DMS79 treated with DMSO at 0.1 percent for 48 hours (cell line): Measurements from ENCODE around the gene ARMH4.

Source experiments
- DNase-seq: peaks from one replicate; lab custom pipeline; 2025; lab: John Stamatoyannopoulos, UW

The ARMH4 gene

DNA sequence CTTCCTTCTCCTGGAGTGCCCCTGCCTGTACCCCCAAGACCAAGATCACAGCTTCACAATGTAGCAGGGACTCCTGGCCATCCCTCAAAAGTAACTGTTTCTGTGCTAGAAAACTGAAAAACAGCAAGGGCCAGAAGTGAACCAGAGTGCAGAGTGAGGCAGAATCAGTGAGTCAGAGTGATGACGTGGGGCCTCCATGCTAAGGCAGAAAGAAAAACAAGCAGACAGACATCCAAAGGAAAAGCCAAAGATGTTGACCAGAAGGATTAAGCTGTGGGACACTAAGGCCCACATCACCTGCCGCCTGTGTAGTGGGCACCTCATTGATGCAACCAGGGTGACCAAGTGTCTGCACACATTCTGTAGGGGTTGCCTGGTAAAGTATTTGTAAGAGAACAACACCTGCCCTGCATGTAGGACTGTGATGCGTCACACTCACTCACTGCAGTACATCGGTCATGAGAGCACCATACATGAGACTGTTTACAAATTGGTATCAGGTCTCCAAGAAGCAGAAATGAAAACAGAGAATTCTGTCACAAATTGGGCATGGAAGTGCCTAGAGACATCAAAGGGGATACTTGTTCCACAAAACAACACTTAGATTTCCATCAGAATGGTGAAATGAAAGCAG, 51.2 kb downstream of the ARMH4 start:
- DNase-seq: no peak

GRCh38 chr14:58099682-58100081, 52.3 kb downstream of the ARMH4 start:
- DNase-seq: no peak

GRCh38 chr14:58098507-58098906, 53.5 kb downstream of the ARMH4 start:
- DNase-seq: no peak

DNA sequence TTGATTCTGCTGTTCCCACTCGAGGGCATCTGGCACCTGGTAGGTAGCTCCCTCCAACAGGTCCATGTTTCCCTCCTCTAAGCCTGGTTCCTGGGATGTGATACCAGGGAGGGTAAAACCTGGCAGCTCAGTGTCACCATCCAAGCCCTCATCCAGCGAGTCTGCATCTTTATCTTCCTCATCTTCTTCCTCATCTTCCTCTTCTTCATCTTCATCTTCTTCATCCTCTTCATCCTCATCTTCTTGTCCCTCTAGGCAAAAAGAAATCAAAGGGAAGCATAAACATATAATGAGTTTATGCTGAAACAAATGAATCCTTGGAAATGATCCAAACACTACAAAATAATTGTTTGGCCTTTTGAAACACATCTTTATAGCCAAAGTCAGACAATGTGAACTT, 55.3 kb downstream of the ARMH4 start:
- DNase-seq: no peak

DNA sequence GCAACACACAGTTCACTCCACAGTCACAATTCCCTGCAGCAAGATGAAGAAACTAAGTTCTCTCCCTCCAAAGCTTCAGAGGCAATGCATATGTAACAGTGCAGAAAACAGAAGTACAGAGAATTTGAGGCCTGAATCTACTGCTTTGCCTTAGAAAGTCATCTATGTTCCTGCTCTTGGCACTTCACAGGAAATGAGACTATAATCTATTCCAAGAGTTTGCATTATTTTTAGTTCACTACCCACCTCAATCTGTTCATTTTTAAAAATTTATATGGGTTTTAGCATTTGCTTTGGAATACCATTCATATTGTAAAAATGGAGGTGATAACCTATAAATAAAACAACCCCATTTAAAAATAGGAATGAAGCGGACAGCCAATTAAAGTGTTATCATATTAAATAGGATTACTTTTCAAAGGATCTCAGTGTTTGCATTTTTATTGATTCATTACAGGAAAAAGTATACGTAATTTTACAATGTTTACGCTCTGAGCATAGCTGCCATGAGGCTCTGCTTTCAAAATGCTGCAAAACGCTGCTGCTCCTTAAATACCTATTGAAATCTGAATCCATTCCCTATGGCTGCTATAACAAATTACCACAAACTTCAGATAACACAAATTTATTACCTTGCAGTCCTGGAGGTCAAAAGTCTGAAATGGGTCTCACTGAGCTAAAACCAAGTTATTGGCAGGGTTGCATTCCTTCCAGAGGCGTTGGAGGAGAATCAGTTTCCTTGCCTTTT, 60.0 kb downstream of the ARMH4 start:
- DNase-seq: no peak

DNA sequence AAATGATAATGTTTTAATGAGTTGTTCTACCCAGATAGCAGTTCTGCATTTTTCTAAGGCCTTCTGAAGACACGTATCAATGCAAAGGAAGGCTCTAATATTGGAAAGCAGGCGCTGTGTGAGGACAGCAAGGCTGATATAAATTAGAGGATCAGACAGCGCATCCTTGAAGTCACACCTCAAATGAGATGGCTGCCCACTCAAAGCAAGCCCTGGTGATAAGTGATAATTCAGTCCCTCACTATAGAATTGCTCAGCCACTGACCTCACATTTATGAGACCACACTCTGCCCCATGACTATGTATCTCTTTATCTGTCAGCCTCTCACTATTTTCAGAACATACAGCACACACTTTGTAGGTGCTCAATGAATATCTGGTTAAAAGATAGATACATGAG, 62.4 kb downstream of the ARMH4 start:
- DNase-seq: no peak

DNA sequence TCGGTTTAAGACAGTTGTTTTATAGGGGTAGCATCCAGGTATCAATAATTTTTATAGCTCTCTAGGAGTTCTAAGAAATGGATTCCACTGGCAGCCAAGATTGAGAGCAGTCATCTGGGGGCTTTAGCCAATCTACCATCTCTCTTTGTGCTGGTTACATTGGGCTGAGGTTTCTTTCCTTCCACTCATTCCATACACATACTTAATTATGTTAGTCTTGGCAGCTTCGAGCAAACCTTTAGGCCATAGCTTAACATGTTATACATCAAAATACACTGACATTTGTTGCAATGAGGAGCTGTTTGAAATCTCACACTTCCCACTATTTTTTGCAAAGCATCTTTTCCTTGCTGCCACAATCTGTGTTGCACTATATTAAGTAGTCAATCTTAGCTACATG, 63.1 kb downstream of the ARMH4 start:
- DNase-seq: no peak

DNA sequence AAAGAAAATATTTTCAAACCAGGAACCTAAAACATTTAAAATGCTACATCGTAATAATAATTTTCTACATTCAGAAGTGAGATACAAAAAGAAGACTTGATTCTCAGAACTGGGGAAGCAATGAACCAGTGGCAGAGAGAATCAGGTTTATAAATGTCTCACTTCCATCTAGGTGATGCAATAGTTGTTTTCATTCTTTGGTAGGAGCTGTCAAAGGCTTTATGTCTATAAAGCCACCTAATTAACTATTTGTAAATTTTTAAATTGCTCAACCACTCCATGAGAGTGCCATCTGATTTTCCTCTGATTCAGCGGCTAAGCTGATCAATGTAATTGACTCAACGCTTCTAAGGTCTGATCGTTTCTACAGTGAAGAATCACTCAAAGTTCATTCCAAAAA, 66.1 kb downstream of the ARMH4 start:
- no peak for DNase-seq

GRCh38 chr14:58082491-58083098, 69.4 kb downstream of the ARMH4 start:
- DNase-seq: no peak

- no peak for DNase-seq
Measured at GRCh38 chr14:58082011-58082410, 70.0 kb downstream of the ARMH4 start.

- no peak for DNase-seq
Measured at GRCh38 chr14:58078471-58078870, 73.5 kb downstream of the ARMH4 start.

DNA sequence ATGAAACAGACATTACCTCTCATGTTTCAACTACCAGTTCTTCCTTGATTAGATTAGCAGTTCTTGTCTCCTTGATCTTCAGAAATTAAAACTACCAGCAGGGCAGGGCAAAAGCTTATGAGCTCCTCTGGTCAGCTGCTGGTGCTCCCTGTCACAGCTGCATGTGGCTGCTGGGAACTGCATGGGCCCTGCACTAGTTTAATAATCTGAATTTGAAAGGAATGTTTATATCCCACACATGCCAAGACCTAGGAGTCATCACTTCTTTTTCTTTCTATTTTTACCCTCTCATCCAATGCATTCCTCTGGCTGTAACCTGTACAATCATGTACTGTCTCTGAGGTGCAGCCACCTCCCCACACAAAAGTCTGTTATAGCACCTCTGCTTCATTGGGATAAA, 73.9 kb downstream of the ARMH4 start:
- DNase-seq: no peak

GRCh38 chr14:58077621-58078020, 74.4 kb downstream of the ARMH4 start:
- DNase-seq: no peak

DNA sequence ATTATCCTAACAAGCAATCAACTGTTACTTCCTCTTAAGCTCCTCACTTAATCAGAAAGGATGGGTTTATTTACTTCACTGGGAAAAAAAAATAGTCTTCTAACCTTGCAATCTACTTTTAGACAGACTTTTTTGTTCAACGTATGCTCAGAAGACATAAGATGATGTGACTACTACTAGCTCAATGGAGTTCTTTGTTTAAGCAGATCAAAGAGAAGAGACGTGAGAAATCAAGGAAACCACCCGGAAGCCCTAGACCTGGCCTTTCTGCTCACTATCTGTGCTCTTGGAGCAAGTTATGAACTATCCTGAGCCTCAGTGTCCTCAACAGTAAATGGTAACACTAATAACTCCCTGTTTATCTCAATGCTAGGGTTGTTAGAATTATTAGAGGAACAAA, 78.5 kb downstream of the ARMH4 start:
- no peak for DNase-seq

DNA sequence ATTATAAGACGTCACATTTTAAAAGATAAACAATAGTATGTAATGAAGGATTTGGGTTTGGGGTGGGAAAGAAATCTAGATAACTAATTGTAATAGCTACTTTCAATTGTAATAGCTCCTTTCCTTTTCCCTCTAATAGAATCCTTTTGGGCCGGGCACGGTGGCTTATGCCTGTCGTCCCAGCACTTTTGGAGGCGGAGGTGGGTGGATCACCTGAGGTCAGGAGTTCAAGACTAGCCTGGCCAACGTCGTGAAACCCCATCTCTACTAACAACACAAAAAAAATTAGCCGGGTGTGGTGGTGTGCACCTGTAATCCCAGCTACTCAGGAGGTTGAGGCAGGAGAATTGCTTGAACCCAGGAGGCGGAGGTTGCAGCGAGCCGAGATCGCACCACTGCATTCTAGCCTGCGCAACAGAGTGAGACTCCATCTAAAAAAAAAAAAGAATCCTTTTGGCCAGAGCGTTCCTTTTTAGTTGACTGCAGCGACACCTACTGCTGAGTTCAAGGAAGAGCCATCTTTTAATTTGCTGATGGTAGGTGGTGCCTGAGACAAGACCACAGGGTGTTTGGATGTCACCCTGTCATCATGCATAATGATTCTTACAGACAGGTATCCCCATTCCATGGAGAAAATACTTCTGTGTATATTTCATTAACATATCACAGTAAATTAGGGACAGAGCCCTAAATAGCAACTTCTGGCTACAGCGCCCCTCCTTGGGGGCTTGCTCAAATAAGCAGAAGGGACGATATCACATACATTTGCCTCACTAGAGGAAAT, 79.5 kb downstream of the ARMH4 start:
- peak; percentile 92 for DNase-seq

GRCh38 chr14:58071341-58071740, 80.7 kb downstream of the ARMH4 start:
- DNase-seq: no peak

DNA sequence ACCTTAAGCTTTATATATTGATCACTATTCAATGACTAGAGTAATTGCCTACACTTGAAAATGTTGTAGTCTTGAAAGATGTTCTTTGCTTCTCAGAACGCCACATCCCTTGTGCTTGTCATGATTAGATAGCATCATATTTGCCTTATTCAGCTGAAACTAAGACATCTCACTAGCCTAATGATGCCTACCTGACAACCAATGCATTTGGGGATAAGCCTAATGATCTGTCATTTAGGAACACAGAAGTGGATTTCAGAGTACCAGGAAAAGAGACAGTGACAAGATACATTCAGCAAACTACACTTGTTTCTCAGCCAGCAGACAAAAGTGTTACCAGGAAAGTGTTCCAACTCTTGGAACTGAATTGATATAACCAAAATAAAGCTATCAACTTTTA, 83.7 kb downstream of the ARMH4 start:
- no peak for DNase-seq

- DNase-seq: no peak
Measured at GRCh38 chr14:58066115-58066514, 85.9 kb downstream of the ARMH4 start.

DNA sequence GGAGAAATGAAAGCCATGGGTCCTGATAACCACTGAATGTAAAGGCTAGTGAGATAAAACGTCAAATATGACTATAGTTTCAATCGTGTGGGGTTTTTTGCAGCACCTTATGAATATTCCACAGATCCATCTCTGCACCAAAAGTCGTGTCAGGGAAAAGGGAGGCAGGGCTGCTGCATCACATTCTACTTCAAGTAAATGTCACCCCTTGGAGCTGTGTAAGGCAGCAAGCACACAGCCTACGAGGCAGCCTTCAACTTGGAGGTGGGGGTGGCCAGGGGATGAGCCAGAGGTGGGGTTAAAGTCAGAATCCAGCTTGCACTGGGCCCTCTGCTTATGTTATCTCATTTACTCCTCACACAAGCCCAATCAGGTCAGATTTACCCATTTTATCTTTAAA, 90.4 kb downstream of the ARMH4 start:
- DNase-seq: no peak

GRCh38 chr14:58060898-58061297, 91.1 kb downstream of the ARMH4 start:
- no peak for DNase-seq

GRCh38 chr14:58060077-58060476, 91.9 kb downstream of the ARMH4 start:
- DNase-seq: no peak

GRCh38 chr14:58059126-58059525, 92.9 kb downstream of the ARMH4 start:
- DNase-seq: no peak
